Hepatocyte (in vitro differentiated cells): ENCODE data around the gene SLX9. TPM values are rescaled to one million over a fixed set of nuclear protein-coding genes. Genes with fewer than 3 reads are reported as not detected.
A peak's percentile ranks its signal among the peaks of the same experiment; 100 is the strongest.

Source experiments
- DNase-seq: peaks from one replicate; pipeline ENCODE4 v3.0.0-alpha.2; 2016; ENCODE audit warnings: low spot score
- H2AFZ ChIP-seq: fragments of 200-600 bp; sonication (generic); 2 replicates; pipeline ENCODE4 v1.6.0; 2016; ENCODE audit warnings: antibody characterized with exemption, mild to moderate bottlenecking
- H3K27ac ChIP-seq: fragments of 200-600 bp; sonication (generic); 2 replicates; pipeline ENCODE4 v1.5.1; 2016; ENCODE audit warnings: mild to moderate bottlenecking
- H3K27me3 ChIP-seq: fragments of 200-600 bp; sonication (generic); 2 replicates; pipeline ENCODE4 v1.6.1; 2016
- H3K36me3 ChIP-seq: fragments of 200-600 bp; sonication (generic); replicated peaks from 2 replicates; pipeline ENCODE4 v1.5.1; 2016; ENCODE audit warnings: low read depth; ENCODE audit not compliant: insufficient read depth
- H3K4me1 ChIP-seq: fragments of 200-600 bp; sonication (generic); 2 replicates; pipeline ENCODE4 v1.5.1; 2016; ENCODE audit warnings: mild to moderate bottlenecking, moderate library complexity; ENCODE audit not compliant: insufficient read depth
- H3K4me2 ChIP-seq: fragments of 200-600 bp; sonication (generic); 2 replicates; pipeline ENCODE4 v1.6.0; 2016
- H3K4me3 ChIP-seq: fragments of 200-600 bp; sonication (generic); 2 replicates; pipeline ENCODE4 v1.5.1; 2016; ENCODE audit warnings: mild to moderate bottlenecking
- H3K79me2 ChIP-seq: fragments of 200-600 bp; sonication (generic); 2 replicates; pipeline ENCODE4 v1.6.0; 2017; ENCODE audit warnings: mild to moderate bottlenecking
- H3K9me2 ChIP-seq: fragments of 200-600 bp; sonication (generic); replicated peaks from 2 replicates; pipeline ENCODE4 v1.6.0; 2017; ENCODE audit warnings: mild to moderate bottlenecking; ENCODE audit not compliant: insufficient read depth
- H3K9me3 ChIP-seq: fragments of 200-600 bp; sonication (generic); 2 replicates; pipeline ENCODE4 v1.5.1; 2016; ENCODE audit warnings: low read depth, mild to moderate bottlenecking
- H4K20me1 ChIP-seq: fragments of 200-600 bp; sonication (generic); 2 replicates; pipeline ENCODE4 v1.6.0; 2016; ENCODE audit warnings: mild to moderate bottlenecking; ENCODE audit not compliant: insufficient read depth, poor library complexity, severe bottlenecking
- CTCF ChIP-seq: fragments of 200-600 bp; sonication (generic); IDR thresholded peaks from 2 replicates; pipeline ENCODE4 v1.5.1; 2016; ENCODE audit warnings: antibody characterized with exemption, mild to moderate bottlenecking; ENCODE audit not compliant: poor library complexity
- EZH2 ChIP-seq: fragments of 200-600 bp; sonication (generic); IDR thresholded peaks from 2 replicates; pipeline ENCODE4 v1.6.1; 2016; ENCODE audit warnings: antibody characterized with exemption, mild to moderate bottlenecking, borderline replicate concordance
- EZH2phosphoT487 ChIP-seq: fragments of 200-600 bp; sonication (generic); IDR thresholded peaks from one replicate; pipeline ENCODE4 v1.6.1; 2018; ENCODE audit warnings: antibody characterized with exemption, mild to moderate bottlenecking, low read depth, moderate library complexity; ENCODE audit not compliant: unreplicated experiment, severe bottlenecking
- WGBS: methylation state at CpG from one replicate; pipeline ENCODE4 v1.1.6; 2016; ENCODE audit warnings: low lambda C conversion rate; ENCODE audit errors: missing lambda C conversion rate; 5-methylcytosine and 5-hydroxymethylcytosine counted together
- polyA plus RNA-seq: library from polyadenylated mRNA; unstranded; fragments of >200 nt; fragmentation: Nextera tagmentation; extraction: Ambion mirVana; gene quantifications from 2 replicates; pipeline ENCODE4 v1.2.1, GENCODE V29; 2016
- total RNA-seq: library from RNA; depleted of rRNA; stranded (reverse); fragments of >200 nt; gene quantifications from 2 replicates; pipeline ENCODE4 v1.2.3, GENCODE V29; 2014

SLX9 gene
- total and polyA plus RNA-seq, 2 experiments from 2014 or later = 16.3 to 33.2 TPM

GRCh38 chr21:44933199-44933917, 6.5 kb upstream of the SLX9 start:
- Histone ChIP-seq H3K27me3 (peaks cover 47% of the 10 kb centered on the region), H3K9me3 (no peaks in the 10 kb centered on the region), H4K20me1 (no peaks in the 10 kb centered on the region), H3K4me1 (peaks cover 13% of the 10 kb centered on the region), H3K36me3 (no peaks in the 10 kb centered on the region), H2AFZ (no peak overlapping the region), H3K4me2 (peak overlapping the region; percentile 99), H3K9me2 (no peaks in the 10 kb centered on the region), H3K27ac (no peak overlapping the region), H3K79me2 (no peaks in the 10 kb centered on the region), H3K4me3 (no peak overlapping the region)
- no peak for DNase-seq
- WGBS = 86% methylated on average over 25 of the region's 25 CpGs
- TF ChIP-seq EZH2phosphoT487 (no peak), CTCF (no peak), EZH2 (no peak)

GRCh38 chr21:44933918-44934260, 5.9 kb upstream of the SLX9 start:
- Histone ChIP-seq H3K79me2 (peaks cover under 1% of the 10 kb centered on the region), H4K20me1 (no peaks in the 10 kb centered on the region), H3K4me1 (peaks cover 14% of the 10 kb centered on the region), H3K4me2 (no peak overlapping the region), H2AFZ (no peak overlapping the region), H3K27me3 (peaks cover 47% of the 10 kb centered on the region), H3K9me3 (no peaks in the 10 kb centered on the region), H3K4me3 (no peak overlapping the region), H3K27ac (no peak overlapping the region), H3K36me3 (no peaks in the 10 kb centered on the region), H3K9me2 (no peaks in the 10 kb centered on the region)
- 92% methylated on average over 6 of the region's 6 CpGs for WGBS
- no peak for DNase-seq
- TF ChIP-seq EZH2 = no peak
- no peak for TF ChIP-seq EZH2phosphoT487
- TF ChIP-seq CTCF = no peak

GRCh38 chr21:44934276-44934675, 5.6 kb upstream of the SLX9 start:
- no peak overlapping the region for H3K4me2 ChIP-seq
- no peak overlapping the region for H2AFZ ChIP-seq
- TF ChIP-seq CTCF (no peak), EZH2 (no peak), EZH2phosphoT487 (no peak)
- no peaks in the 10 kb centered on the region for H4K20me1 ChIP-seq
- no peak for DNase-seq
- no peaks in the 10 kb centered on the region for H3K9me2 ChIP-seq
- H3K27me3 ChIP-seq = peaks cover 44% of the 10 kb centered on the region
- peaks cover 4% of the 10 kb centered on the region for H3K79me2 ChIP-seq
- H3K4me3 ChIP-seq = no peak overlapping the region
- H3K9me3 ChIP-seq = no peaks in the 10 kb centered on the region
- 97% methylated on average over 6 of the region's 6 CpGs for WGBS
- no peaks in the 10 kb centered on the region for H3K36me3 ChIP-seq
- no peak overlapping the region for H3K27ac ChIP-seq
- peaks cover 17% of the 10 kb centered on the region for H3K4me1 ChIP-seq
